Osteoblast (primary cell): ENCODE results near the gene EXOG. TPM values are rescaled to one million over a fixed set of nuclear protein-coding genes. Genes with fewer than 3 reads are reported as not detected.

ENCODE experiments used
- DNase-seq: peaks from one replicate; pipeline ENCODE4 v3.0.0; 2011; ENCODE audit warnings: low spot score, mixed read lengths; ENCODE audit not compliant: insufficient read length; ENCODE audit errors: missing footprints
- H2AFZ ChIP-seq: 2 replicates; pipeline ENCODE4 v1.6.0; 2011; ENCODE audit warnings: mild to moderate bottlenecking, low read length
- H3K27ac ChIP-seq: 2 replicates; pipeline ENCODE4 v1.5.1; 2011; ENCODE audit warnings: mild to moderate bottlenecking, low read depth, low read length, moderate library complexity
- H3K27me3 ChIP-seq: 2 replicates; pipeline ENCODE4 v1.6.0; 2012; ENCODE audit warnings: mild to moderate bottlenecking, control low read depth, inconsistent platforms, low read length, moderate library complexity; ENCODE audit not compliant: insufficient read depth
- H3K36me3 ChIP-seq: 2 replicates; pipeline ENCODE4 v1.5.1; 2011; ENCODE audit warnings: mild to moderate bottlenecking, low read length, control low read depth, moderate library complexity; ENCODE audit not compliant: insufficient read depth
- H3K4me1 ChIP-seq: 2 replicates; pipeline ENCODE4 v1.5.1; 2011; ENCODE audit warnings: mild to moderate bottlenecking, low read length, control low read depth, moderate library complexity; ENCODE audit not compliant: insufficient read depth
- H3K4me2 ChIP-seq: 2 replicates; pipeline ENCODE4 v1.6.0; 2011; ENCODE audit warnings: mild to moderate bottlenecking, low read length; ENCODE audit not compliant: insufficient read depth
- H3K4me3 ChIP-seq: fragments of 200-600 bp; sonication (generic); 3 replicates; pipeline ENCODE4 v1.5.1; 2012; ENCODE audit warnings: mild to moderate bottlenecking, low read length, inconsistent platforms; ENCODE audit not compliant: insufficient read depth
- H3K79me2 ChIP-seq: 2 replicates; pipeline ENCODE4 v1.6.0; 2012; ENCODE audit warnings: mild to moderate bottlenecking, low read length, control low read depth, inconsistent platforms; ENCODE audit not compliant: insufficient read depth
- H3K9me3 ChIP-seq: 2 replicates; pipeline ENCODE4 v1.5.1; 2011; ENCODE audit warnings: low read depth, low read length, control low read depth
- H4K20me1 ChIP-seq: 2 replicates; pipeline ENCODE4 v1.6.0; 2012; ENCODE audit warnings: mild to moderate bottlenecking, low read length, control low read depth; ENCODE audit not compliant: insufficient read depth
- CTCF ChIP-seq: IDR thresholded peaks from 2 replicates; pipeline ENCODE4 v1.5.1; 2011; ENCODE audit warnings: mild to moderate bottlenecking, low read depth, low read length, moderate library complexity; ENCODE audit errors: extremely low read depth
- total RNA-seq: library from RNA; depleted of rRNA; stranded (reverse); fragments of >200 nt; gene quantifications from 2 replicates; pipeline ENCODE4 v1.2.3, GENCODE V29; 2012

The EXOG gene
- total RNA-seq, 1 donor: 14.5 TPM

GRCh38 chr3:38534180-38534579 lies 38.0 kb downstream of the EXOG start:
- no peak overlapping the region for H3K4me3 ChIP-seq
- H3K4me2 ChIP-seq: no peak overlapping the region
- H4K20me1 ChIP-seq: no peaks in the 10 kb centered on the region
- no peak overlapping the region for H3K27ac ChIP-seq
- H3K79me2 ChIP-seq: no peaks in the 10 kb centered on the region
- no peak overlapping the region for H2AFZ ChIP-seq
- TF ChIP-seq CTCF: no peak
- H3K9me3 ChIP-seq: no peaks in the 10 kb centered on the region
- H3K27me3 ChIP-seq: no peaks in the 10 kb centered on the region
- no peaks in the 10 kb centered on the region for H3K4me1 ChIP-seq
- DNase-seq: no peak
- peaks cover 2% of the 10 kb centered on the region for H3K36me3 ChIP-seq

GRCh38 chr3:38534604-38535003 lies 38.5 kb downstream of the EXOG start:
- no peak overlapping the region for H3K4me3 ChIP-seq
- H3K27me3 ChIP-seq: no peaks in the 10 kb centered on the region
- H3K4me2 ChIP-seq: no peak overlapping the region
- H3K79me2 ChIP-seq: no peaks in the 10 kb centered on the region
- H3K4me1 ChIP-seq: no peaks in the 10 kb centered on the region
- no peak for DNase-seq
- H3K27ac ChIP-seq: no peak overlapping the region
- no peaks in the 10 kb centered on the region for H4K20me1 ChIP-seq
- peaks cover 2% of the 10 kb centered on the region for H3K36me3 ChIP-seq
- H3K9me3 ChIP-seq: no peaks in the 10 kb centered on the region
- TF ChIP-seq CTCF: no peak
- no peak overlapping the region for H2AFZ ChIP-seq

GRCh38 chr3:38536671-38537070 lies 40.5 kb downstream of the EXOG start:
- no peaks in the 10 kb centered on the region for H3K27me3 ChIP-seq
- no peak overlapping the region for H3K4me3 ChIP-seq
- H3K27ac ChIP-seq: no peak overlapping the region
- H4K20me1 ChIP-seq: peaks cover 2% of the 10 kb centered on the region
- no peak for DNase-seq
- no peak overlapping the region for H2AFZ ChIP-seq
- no peak overlapping the region for H3K4me2 ChIP-seq
- peaks cover 2% of the 10 kb centered on the region for H3K36me3 ChIP-seq
- H3K9me3 ChIP-seq: no peaks in the 10 kb centered on the region
- peaks cover 1% of the 10 kb centered on the region for H3K4me1 ChIP-seq
- TF ChIP-seq CTCF: no peak
- no peaks in the 10 kb centered on the region for H3K79me2 ChIP-seq

GRCh38 chr3:38538773-38539353 lies 42.7 kb downstream of the EXOG start:
- Histone ChIP-seq H3K4me1 (peaks cover 13% of the 10 kb centered on the region), H3K27me3 (peaks cover 5% of the 10 kb centered on the region), H3K79me2 (no peaks in the 10 kb centered on the region), H4K20me1 (peaks cover 6% of the 10 kb centered on the region), H3K4me2 (no peak overlapping the region), H3K9me3 (no peaks in the 10 kb centered on the region), H3K36me3 (peaks cover 2% of the 10 kb centered on the region), H3K4me3 (no peak overlapping the region), H3K27ac (no peak overlapping the region), H2AFZ (no peak overlapping the region)
- DNase-seq: no peak
- no peak for TF ChIP-seq CTCF
